Stomach (tissue), 4 donors: ENCODE data around the gene CUEDC2.

ENCODE experiments used
- EP300 ChIP-seq: sonication (generic); formaldehyde crosslinking; IDR thresholded peaks from one replicate; pipeline ENCODE4 v1.6.1; 2017; ENCODE audit warnings: antibody characterized with exemption
- POLR2A ChIP-seq, 4 donors: fragments of 450-650 bp; IDR thresholded peaks; one replicate each; pipeline ENCODE4 v1.6.1; 2016; ENCODE audit warnings: antibody characterized with exemption in 4 of 4, control low read depth in 2 of 4, mild to moderate bottlenecking in 1 of 4, moderate library complexity in 1 of 4

- TF ChIP-seq POLR2A (IDR thresholded peaks at IDR 0.05) = no peak
- TF ChIP-seq EP300 = no peak
Measured at GRCh38 chr10:102452672-102453340, 20.4 kb upstream of the CUEDC2 start.
